Upper lobe of left lung (tissue), 6 donors: ENCODE results near the gene HOXB7. TPM values are rescaled to one million over a fixed set of nuclear protein-coding genes. Genes with fewer than 3 reads are reported as not detected.

Experiments used
- ATAC-seq, 2 donors: fragments of 200-7000 bp; cut with Tn5 transposase; one replicate each; pipeline ENCODE4 v1.9.1; 2022; ENCODE audit warnings: mild to moderate bottlenecking in 2 of 2, moderate library complexity in 2 of 2; ENCODE audit not compliant: low FRiP score in 2 of 2
- DNase-seq, 2 donors: peaks; one replicate each; pipeline ENCODE4 v3.0.0-alpha.2; 2019 to 2020
- H3K27ac ChIP-seq, 4 donors: fragments of 200-600 bp; sonication (generic); one replicate each; pipeline ENCODE4 v1.5.1; 2016 to 2019
- H3K27me3 ChIP-seq, 4 donors: fragments of 200-600 bp; sonication (generic); one replicate each; pipeline ENCODE4 v1.5.1; 2017 to 2019
- H3K36me3 ChIP-seq, 4 donors: fragments of 200-600 bp; sonication (generic); one replicate each; pipeline ENCODE4 v1.5.1; 2016 to 2019
- H3K4me1 ChIP-seq, 4 donors: fragments of 200-600 bp; sonication (generic); one replicate each; pipeline ENCODE4 v1.5.1; 2018 to 2019
- H3K4me3 ChIP-seq, 4 donors: fragments of 200-600 bp; sonication (generic); one replicate each; pipeline ENCODE4 v1.5.1; 2017 to 2019; ENCODE audit warnings: mild to moderate bottlenecking in 2 of 4, moderate library complexity in 1 of 4
- H3K9me3 ChIP-seq, 4 donors: fragments of 200-600 bp; sonication (generic); one replicate each; pipeline ENCODE4 v1.5.1; 2018 to 2019
- EP300 ChIP-seq, 4 donors: sonication (generic); formaldehyde crosslinking; IDR thresholded peaks; one replicate each; pipeline ENCODE4 v1.5.1; 2017; ENCODE audit warnings: antibody characterized with exemption in 4 of 4, control low read depth in 2 of 4
- POLR2A ChIP-seq, 4 donors: fragments of 450-650 bp; IDR thresholded peaks; one replicate each; pipeline ENCODE4 v1.5.1; 2016 to 2017; ENCODE audit warnings: antibody characterized with exemption in 4 of 4, mild to moderate bottlenecking in 2 of 4
- POLR2AphosphoS5 ChIP-seq, 2 donors: sonication (generic); formaldehyde crosslinking; IDR thresholded peaks; one replicate each; pipeline ENCODE4 v1.5.1; 2017; ENCODE audit warnings: antibody characterized with exemption in 2 of 2
- WGBS, 2 donors: methylation state at CpG; one replicate each; pipeline ENCODE4 v1.1.5; 2017 to 2018; 5-methylcytosine and 5-hydroxymethylcytosine counted together
- total RNA-seq, 6 donors: library from RNA; depleted of rRNA in 4 of 6; stranded (reverse); fragments of >200 nt in 4 of 6; gene quantifications; one replicate each; pipeline versions ENCODE4 v1.1.0 to v1.2.1, GENCODE V29; 2016 to 2021
- TF ChIP-seq, protein P1 (sequence below), 6 experiments: fragments of 450-650 bp in 4 of 6; fragments of 200-600 bp in 2 of 6; sonication (generic) in 2 of 6; IDR thresholded peaks; one replicate each; pipeline ENCODE4 v1.5.1; 2016 to 2019; ENCODE audit warnings: antibody characterized with exemption in 6 of 6
- donor health status: DM: no; HTN: no; CAD: no; lungs with moderate emphysema.
- donor health status: DM: no; HTN: yes; CAD: no; lungs with severe emphysema.

The HOXB7 gene
- total RNA-seq, 6 donors from 2014 or later: 1.1 to 3.7 (median 1.3) TPM; not detected in 1

GRCh38 chr17:48628649-48629410 is 18.0 kb upstream of the HOXB7 start:
- Histone ChIP-seq H3K27me3 (peaks cover 3 to 88% (median 69%) of the 10 kb centered on the region in 4 donors), H3K4me3 (no peak overlapping the region), H3K9me3 (no peaks in the 10 kb centered on the region), H3K36me3 (no peaks in the 10 kb centered on the region), H3K4me1 (peaks cover 24 to 32% (median 27%) of the 10 kb centered on the region in 4 donors), H3K27ac (no peak overlapping the region)
- ATAC-seq (no peak), DNase-seq (no peak)
- WGBS, 2 donors: 14 to 28% methylated on average over 5 of the region's 5 CpGs
- TF ChIP-seq EP300 (IDR thresholded peaks at IDR 0.05): no peak
- no peak for TF ChIP-seq POLR2A (IDR thresholded peaks at IDR 0.05)
- TF ChIP-seq, protein P1, sequence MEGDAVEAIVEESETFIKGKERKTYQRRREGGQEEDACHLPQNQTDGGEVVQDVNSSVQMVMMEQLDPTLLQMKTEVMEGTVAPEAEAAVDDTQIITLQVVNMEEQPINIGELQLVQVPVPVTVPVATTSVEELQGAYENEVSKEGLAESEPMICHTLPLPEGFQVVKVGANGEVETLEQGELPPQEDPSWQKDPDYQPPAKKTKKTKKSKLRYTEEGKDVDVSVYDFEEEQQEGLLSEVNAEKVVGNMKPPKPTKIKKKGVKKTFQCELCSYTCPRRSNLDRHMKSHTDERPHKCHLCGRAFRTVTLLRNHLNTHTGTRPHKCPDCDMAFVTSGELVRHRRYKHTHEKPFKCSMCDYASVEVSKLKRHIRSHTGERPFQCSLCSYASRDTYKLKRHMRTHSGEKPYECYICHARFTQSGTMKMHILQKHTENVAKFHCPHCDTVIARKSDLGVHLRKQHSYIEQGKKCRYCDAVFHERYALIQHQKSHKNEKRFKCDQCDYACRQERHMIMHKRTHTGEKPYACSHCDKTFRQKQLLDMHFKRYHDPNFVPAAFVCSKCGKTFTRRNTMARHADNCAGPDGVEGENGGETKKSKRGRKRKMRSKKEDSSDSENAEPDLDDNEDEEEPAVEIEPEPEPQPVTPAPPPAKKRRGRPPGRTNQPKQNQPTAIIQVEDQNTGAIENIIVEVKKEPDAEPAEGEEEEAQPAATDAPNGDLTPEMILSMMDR (IDR thresholded peaks at IDR 0.05): no peak
- no peak for TF ChIP-seq POLR2AphosphoS5 (IDR thresholded peaks at IDR 0.05)

DNA sequence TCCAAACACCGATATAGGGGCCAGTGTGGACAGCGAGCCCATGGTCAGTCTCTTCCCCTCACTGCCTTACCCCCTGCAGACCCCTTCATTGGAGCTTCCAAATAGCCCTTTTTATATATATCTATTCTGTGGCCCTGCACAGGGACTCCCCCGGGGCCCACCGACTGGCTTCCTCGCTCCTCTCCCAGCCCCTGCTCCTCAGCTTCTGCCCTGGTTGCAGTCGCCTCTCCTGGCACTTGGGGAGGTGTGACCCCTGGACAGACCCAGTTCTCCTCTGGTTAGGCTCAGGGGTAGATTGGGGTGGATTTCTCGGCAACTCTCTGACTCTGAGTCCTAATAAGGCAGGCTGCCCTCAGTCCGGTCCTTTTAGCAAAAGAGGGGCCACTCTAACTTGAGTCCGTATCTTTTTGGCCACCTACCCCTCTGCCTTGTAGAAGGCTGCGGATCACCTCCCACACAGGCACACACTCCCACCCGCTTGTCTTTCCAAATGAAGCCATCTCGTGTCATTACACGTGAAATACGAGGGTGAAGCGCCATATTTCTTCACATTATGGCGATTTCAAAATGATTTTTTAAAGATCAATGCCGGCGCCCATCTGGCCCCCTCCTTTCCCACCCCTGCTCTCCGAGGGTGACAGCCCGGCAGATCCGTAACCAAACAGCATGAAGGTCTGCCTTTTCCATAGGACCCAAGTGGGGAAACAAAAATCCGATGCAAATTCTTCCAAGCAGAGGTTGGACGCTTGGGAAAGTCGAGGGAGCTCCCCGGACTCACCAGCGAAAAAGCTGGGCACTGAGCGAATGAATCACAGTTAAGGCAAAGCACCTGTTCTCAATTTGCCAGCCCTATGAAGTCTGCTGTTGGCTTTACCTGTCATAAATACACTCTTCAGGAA is 17.1 kb upstream of the HOXB7 start:
- Histone ChIP-seq H3K27ac (no peak overlapping the region), H3K36me3 (no peaks in the 10 kb centered on the region), H3K4me1 (peaks cover 24 to 27% (median 24%) of the 10 kb centered on the region in 4 donors), H3K27me3 (peaks cover 3 to 86% (median 66%) of the 10 kb centered on the region in 4 donors), H3K4me3 (no peak overlapping the region), H3K9me3 (no peaks in the 10 kb centered on the region)
- no peak for ATAC-seq
- 35 to 37% methylated on average over 26 to 27 of the region's 27 CpGs for WGBS, 2 donors
- TF ChIP-seq EP300 (IDR thresholded peaks at IDR 0.05): no peak
- TF ChIP-seq, protein P1 (IDR thresholded peaks at IDR 0.05): no peak
- TF ChIP-seq POLR2AphosphoS5 (IDR thresholded peaks at IDR 0.05): no peak
- TF ChIP-seq POLR2A (IDR thresholded peaks at IDR 0.05): no peak
- no peak for DNase-seq

DNA sequence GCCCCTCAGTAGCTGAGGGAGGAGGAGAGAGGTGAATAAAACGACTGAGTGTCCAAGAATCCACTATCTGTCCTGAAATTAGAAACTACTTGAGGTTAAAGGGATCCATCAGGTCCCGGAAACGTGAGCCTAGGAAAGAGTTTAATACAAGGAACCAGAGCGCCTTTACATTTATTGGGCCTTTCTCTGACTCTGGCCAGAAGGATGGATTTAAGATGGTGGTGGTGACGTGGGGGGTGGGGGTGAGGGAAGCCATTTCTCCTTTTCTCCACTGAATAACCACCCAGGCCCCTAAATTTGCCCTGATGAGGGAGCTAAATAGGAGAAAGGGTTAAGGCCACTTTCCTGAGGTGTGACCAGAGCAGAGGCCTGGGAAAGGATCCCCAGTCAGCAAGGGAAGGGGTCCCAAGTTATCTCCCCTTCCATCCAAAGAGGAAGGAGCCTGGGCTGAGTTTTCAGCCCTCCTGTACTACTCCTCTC is 16.3 kb upstream of the HOXB7 start:
- ATAC-seq (no peak), DNase-seq (no peak)
- H3K4me3 ChIP-seq: no peak overlapping the region
- no peak overlapping the region for H3K27ac ChIP-seq
- peaks cover 24 to 27% (median 24%) of the 10 kb centered on the region in 4 donors for H3K4me1 ChIP-seq
- peaks cover 3 to 83% (median 64%) of the 10 kb centered on the region in 4 donors for H3K27me3 ChIP-seq
- no peaks in the 10 kb centered on the region for H3K36me3 ChIP-seq
- H3K9me3 ChIP-seq: no peaks in the 10 kb centered on the region
- WGBS, 2 donors: 14 to 27% methylated on average over 5 of the region's 5 CpGs
- TF ChIP-seq, protein P1 (IDR thresholded peaks at IDR 0.05): no peak
- TF ChIP-seq POLR2A (IDR thresholded peaks at IDR 0.05) (no peak), EP300 (IDR thresholded peaks at IDR 0.05) (no peak), POLR2AphosphoS5 (IDR thresholded peaks at IDR 0.05) (no peak)

DNA sequence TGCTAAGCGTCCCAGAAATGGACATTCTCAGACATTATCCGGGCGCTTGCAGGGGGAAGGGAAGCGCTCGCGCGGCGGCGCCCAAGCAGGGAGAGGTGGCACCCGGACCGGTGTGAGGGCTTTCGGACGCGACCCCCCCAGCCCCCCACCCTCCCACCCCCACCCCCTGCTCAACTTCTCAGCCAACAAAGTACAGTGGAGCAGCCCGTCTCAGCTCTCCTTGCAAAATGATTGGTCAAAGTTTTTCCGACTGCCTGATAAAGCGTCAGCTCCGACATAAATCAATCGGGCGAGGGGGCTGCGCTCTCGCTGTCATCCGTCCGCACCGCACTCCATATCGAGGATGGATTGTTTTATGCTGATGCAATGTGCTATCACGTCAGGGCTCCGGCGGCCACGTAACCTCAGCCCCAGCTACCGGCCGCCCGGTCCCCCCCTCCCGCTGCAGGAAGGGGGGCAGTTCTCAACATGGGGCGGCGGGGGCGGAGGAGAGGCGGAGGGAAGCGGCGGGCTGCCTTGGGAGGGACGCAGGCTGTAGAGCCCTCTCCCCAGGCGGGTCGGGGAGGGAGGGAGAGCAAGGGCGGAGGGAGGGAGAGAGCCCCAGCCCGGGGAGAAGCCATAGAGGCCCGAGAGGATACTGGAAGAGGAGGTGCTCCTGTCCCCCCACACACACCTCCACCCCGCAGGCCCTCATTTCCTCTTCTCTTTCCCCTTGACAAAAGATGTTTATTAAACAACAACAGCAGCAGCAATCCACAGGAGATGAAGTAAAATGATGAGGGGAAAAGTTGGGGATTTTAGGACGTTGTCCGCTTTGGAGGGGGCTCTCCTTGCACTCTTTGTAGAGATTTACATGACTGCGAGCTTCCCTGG is 15.7 kb upstream of the HOXB7 start, which contains the start of gene HOXB9:
HOXB9 (minus strand) TSS at position 114 of the 873 bp plus-strand sequence; CDS start at position 25, 89 bp downstream.
- TF ChIP-seq EP300 (IDR thresholded peaks at IDR 0.05) (no peak), POLR2AphosphoS5 (IDR thresholded peaks at IDR 0.05) (no peak), POLR2A (IDR thresholded peaks at IDR 0.05) (no peak)
- TF ChIP-seq, protein P1 (IDR thresholded peaks at IDR 0.05): no peak
- H3K36me3 ChIP-seq: no peaks in the 10 kb centered on the region
- H3K27me3 ChIP-seq: peaks cover 3 to 86% (median 64%) of the 10 kb centered on the region in 4 donors
- ATAC-seq (peak in 1 of 2 donors; percentile 3), DNase-seq (peak in 1 of 2 donors; percentile 74)
- H3K4me3 ChIP-seq: peak within 1 kb of the TSS in 3 of 4 donors; percentile 22 to 42 (median 38)
- H3K27ac ChIP-seq: no peak within 1 kb of the TSS
- H3K4me1 ChIP-seq: peaks cover 24 to 27% (median 24%) of the 10 kb centered on the region in 4 donors
- 7 to 8% methylated on average over 10 to 22 of the region's 50 CpGs for WGBS, 2 donors
- no peaks in the 10 kb centered on the region for H3K9me3 ChIP-seq
